GM12892 (cell line): Measurements from ENCODE around the gene TMEM184B.

Experiments used
- POLR2A ChIP-seq: IDR thresholded peaks from 2 replicates; pipeline ENCODE4 v1.6.1; 2011; ENCODE audit warnings: low read depth, low read length, control low read depth
- POLR2AphosphoS5 ChIP-seq: IDR thresholded peaks from 2 replicates; pipeline ENCODE4 v1.6.1; 2011; ENCODE audit warnings: low read depth, low read length, control low read depth
- TAF1 ChIP-seq: IDR thresholded peaks from 2 replicates; pipeline ENCODE4 v1.6.1; 2011; ENCODE audit warnings: low read depth, mild to moderate bottlenecking, control low read depth, low read length, borderline replicate concordance

DNA sequence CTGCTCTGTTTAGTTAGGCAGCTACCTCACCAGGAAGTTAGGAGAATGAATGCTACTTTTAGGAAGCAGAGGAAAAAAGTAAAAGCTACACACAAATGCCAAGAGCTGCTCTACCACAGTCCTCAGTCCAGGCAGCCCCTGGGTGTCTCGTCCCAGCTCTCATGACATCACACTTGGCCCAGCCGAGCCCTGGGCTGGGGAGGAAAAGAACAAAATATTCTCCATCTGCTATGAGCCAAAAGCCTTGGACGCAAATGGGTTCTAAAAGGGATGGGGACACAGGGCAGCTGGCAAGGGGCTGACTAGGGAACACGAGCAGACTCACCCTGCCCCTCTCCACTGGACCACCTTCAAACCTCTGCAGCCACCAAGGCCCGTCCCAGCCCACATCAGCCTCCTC is 26.1 kb downstream of the TMEM184B start:
- TF ChIP-seq POLR2AphosphoS5, result no peak
- no peak for TF ChIP-seq TAF1
- no peak for TF ChIP-seq POLR2A
